K562 (cell line): ENCODE results near the gene POLR2J. TPM values are rescaled to one million over a fixed set of nuclear protein-coding genes. Genes with fewer than 3 reads are reported as not detected.

Experiments used
- DNMT1 ChIP-seq: fragments of 450-650 bp; IDR thresholded peaks from 2 replicates; pipeline ENCODE4 v1.6.1; 2016; ENCODE audit warnings: antibody characterized with exemption, mild to moderate bottlenecking
- EP300 ChIP-seq: IDR thresholded peaks from 2 replicates; pipeline ENCODE4 v1.6.1; 2012; ENCODE audit warnings: low read length, improper control_type of control experiment
- ETV6 ChIP-seq, 3 experiments: fragments of 150-350 bp in 1 of 3; sonication (generic) in 1 of 3; formaldehyde crosslinking in 1 of 3; IDR thresholded peaks; 2 replicates each; pipeline versions ENCODE4 v1.6.1 to v1.8.0; 2014 to 2022; ENCODE audit warnings: borderline replicate concordance in 2 of 3, low read depth in 2 of 3, antibody characterized with exemption in 1 of 3, low read length in 1 of 3, mild to moderate bottlenecking in 1 of 3, missing genetic modification reagents in 1 of 3
- GABPB1 ChIP-seq: sonication (generic); formaldehyde crosslinking; IDR thresholded peaks from 2 replicates; pipeline ENCODE4 v1.8.0; 2022; ENCODE audit warnings: mild to moderate bottlenecking, missing genetic modification reagents
- HMG20B ChIP-seq: fragments of 250-450 bp; sonication (Bioruptor Pico); IDR thresholded peaks from 2 replicates; pipeline ENCODE4 v1.5.0; 2021; ENCODE audit warnings: mild to moderate bottlenecking
- JUN ChIP-seq, 2 experiments: sonication (generic) in 1 of 2; formaldehyde crosslinking in 1 of 2; IDR thresholded peaks; 2 replicates each; pipeline versions ENCODE4 v1.6.1 to v1.8.0; 2012 to 2022; ENCODE audit warnings: borderline replicate concordance in 2 of 2, mild to moderate bottlenecking in 2 of 2, improper control_type of control experiment in 1 of 2, low read depth in 1 of 2, low read length in 1 of 2, missing genetic modification reagents in 1 of 2
- MAFK ChIP-seq: IDR thresholded peaks from 2 replicates; pipeline ENCODE4 v1.6.1; 2011; ENCODE audit warnings: low read length, improper control_type of control experiment
- RCOR1 ChIP-seq, 2 experiments: IDR thresholded peaks; 2 replicates each; pipeline ENCODE4 v1.6.1; 2012; ENCODE audit warnings: low read depth in 2 of 2, low read length in 2 of 2, borderline replicate concordance in 1 of 2, improper control_type of control experiment in 1 of 2
- TAL1 ChIP-seq: fragments of 450-650 bp; IDR thresholded peaks from 2 replicates; pipeline ENCODE4 v1.6.1; 2016; ENCODE audit warnings: mild to moderate bottlenecking
- ZNF24 ChIP-seq: fragments of 450-650 bp; IDR thresholded peaks from 2 replicates; pipeline ENCODE4 v1.6.1; 2016
- polyA plus RNA-seq, 8 experiments: library from polyadenylated mRNA; depleted of rRNA in 4 of 8; stranded (reverse) in 5 of 8; unstranded in 3 of 8; fragments of >200 nt; fragmentation: Nextera tagmentation in 2 of 8; fragmentation: Illumina TruSeq in 1 of 8; extraction: Ambion mirVana in 2 of 8; extraction: Trizol in 1 of 8; gene quantifications; 2 replicates each; pipeline versions ENCODE4 v1.2.1 to v1.2.3, GENCODE V29; 2011 to 2014; ENCODE audit warnings: inconsistent platforms in 1 of 8, missing spikeins in 1 of 8
- total RNA-seq, 7 experiments: library from RNA; depleted of rRNA in 6 of 7; stranded (reverse); fragments of >200 nt in 6 of 7; fragmentation: Illumina TruSeq in 2 of 7; extraction: Trizol in 2 of 7; gene quantifications; 2 replicates each; pipeline versions ENCODE4 v1.2.1 to v1.2.3, GENCODE V29; 2011 to 2021; ENCODE audit warnings: low replicate concordance in 1 of 7
- TF ChIP-seq, protein P1 (sequence below): sonication (generic); formaldehyde crosslinking; IDR thresholded peaks from 2 replicates; pipeline ENCODE4 v1.8.1; 2023; ENCODE audit warnings: mild to moderate bottlenecking, missing genetic modification reagents
- TF ChIP-seq, protein P2 (sequence below): fragments of 450-650 bp; formaldehyde crosslinking; conservative IDR thresholded peaks from 2 replicates; pipeline ENCODE4 v1.4.0; 2022; ENCODE audit warnings: mild to moderate bottlenecking, missing genetic modification characterization
- TF ChIP-seq, protein P3 (sequence below), 2 experiments: fragments of 150-350 bp in 1 of 2; IDR thresholded peaks; 2 replicates each; pipeline ENCODE4 v1.6.1; 2012 to 2016; ENCODE audit warnings: low read depth in 2 of 2, low read length in 2 of 2, mild to moderate bottlenecking in 1 of 2, moderate library complexity in 1 of 2
- TF ChIP-seq, protein P4 (sequence below), 2 experiments: fragments of 450-650 bp in 1 of 2; sonication (generic) in 1 of 2; formaldehyde crosslinking; conservative IDR thresholded peaks; 2 replicates each; pipeline versions ENCODE4 v1.4.0 to v1.8.1; 2020 to 2022; ENCODE audit warnings: mild to moderate bottlenecking in 1 of 2, missing genetic modification reagents in 1 of 2

The POLR2J gene
- total and polyA plus RNA-seq, 9 of the 15 experiments (the other 6 are each of a cell fraction or from before 2014, with no cell fraction given): 32.3 to 220 (median 113) TPM

DNA sequence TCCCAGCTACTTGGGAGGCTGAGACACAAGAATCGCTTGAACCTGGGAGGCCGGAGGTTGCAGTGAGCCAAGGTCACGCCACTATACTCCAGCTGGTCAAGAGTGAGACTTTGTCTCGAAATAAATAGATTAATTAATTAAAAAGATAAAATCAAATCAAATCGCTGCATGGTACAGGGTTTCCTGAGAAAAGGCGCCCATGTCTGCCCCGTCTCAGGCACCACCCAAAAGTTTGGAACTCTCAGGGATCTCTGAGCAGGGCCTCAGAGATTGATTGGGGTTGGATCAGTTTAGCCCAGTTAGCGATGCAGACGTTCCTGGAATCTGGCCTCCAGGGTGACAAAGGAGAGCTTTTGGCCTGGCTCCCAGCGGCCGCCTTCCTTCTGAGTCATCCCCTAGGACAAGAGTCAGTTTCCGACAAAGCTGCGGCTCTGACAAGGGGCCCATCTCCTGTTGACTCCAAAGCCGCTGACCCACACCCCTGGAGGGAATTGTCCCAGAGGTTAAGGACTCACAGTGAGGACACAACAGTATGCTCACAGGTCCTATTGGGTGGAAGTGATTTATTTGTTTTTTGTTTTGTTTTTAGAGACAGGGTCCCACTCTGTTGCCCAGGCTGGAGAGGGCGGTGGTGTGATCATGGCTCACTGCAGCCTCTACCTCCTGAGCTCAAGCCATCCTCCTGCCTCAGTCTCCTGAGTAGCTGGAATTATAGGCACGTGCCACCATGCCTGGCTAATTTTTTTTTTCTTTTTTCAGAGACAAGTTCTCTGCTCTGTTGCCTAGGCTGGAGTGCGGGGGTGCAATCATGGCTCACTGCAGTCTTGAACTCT is 38.5 kb downstream of the POLR2J start (continued):
- TF ChIP-seq, protein P1, sequence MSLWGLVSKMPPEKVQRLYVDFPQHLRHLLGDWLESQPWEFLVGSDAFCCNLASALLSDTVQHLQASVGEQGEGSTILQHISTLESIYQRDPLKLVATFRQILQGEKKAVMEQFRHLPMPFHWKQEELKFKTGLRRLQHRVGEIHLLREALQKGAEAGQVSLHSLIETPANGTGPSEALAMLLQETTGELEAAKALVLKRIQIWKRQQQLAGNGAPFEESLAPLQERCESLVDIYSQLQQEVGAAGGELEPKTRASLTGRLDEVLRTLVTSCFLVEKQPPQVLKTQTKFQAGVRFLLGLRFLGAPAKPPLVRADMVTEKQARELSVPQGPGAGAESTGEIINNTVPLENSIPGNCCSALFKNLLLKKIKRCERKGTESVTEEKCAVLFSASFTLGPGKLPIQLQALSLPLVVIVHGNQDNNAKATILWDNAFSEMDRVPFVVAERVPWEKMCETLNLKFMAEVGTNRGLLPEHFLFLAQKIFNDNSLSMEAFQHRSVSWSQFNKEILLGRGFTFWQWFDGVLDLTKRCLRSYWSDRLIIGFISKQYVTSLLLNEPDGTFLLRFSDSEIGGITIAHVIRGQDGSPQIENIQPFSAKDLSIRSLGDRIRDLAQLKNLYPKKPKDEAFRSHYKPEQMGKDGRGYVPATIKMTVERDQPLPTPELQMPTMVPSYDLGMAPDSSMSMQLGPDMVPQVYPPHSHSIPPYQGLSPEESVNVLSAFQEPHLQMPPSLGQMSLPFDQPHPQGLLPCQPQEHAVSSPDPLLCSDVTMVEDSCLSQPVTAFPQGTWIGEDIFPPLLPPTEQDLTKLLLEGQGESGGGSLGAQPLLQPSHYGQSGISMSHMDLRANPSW (CRISPR knock-in tag): no peak
- TF ChIP-seq, protein P2, sequence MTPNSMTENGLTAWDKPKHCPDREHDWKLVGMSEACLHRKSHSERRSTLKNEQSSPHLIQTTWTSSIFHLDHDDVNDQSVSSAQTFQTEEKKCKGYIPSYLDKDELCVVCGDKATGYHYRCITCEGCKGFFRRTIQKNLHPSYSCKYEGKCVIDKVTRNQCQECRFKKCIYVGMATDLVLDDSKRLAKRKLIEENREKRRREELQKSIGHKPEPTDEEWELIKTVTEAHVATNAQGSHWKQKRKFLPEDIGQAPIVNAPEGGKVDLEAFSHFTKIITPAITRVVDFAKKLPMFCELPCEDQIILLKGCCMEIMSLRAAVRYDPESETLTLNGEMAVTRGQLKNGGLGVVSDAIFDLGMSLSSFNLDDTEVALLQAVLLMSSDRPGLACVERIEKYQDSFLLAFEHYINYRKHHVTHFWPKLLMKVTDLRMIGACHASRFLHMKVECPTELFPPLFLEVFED: 0 out of 2 replicates have a peak, but pooled peaks have one; percentile 34
- TF ChIP-seq TAL1 (no peak), RCOR1 (IDR thresholded peaks at IDR 0.05; ENCODE audit: borderline replicate concordance in 1 of 2, low read depth in 2 of 2, low read length in 2 of 2) (peak in 1 of 2 experiments; percentile 90; a peak in 1 of 4 replicates), GABPB1 (no peak), JUN (IDR thresholded peaks at IDR 0.05; ENCODE audit: borderline replicate concordance, low read depth, low read length) (peak; percentile 88), JUN (CRISPR knock-in tag; IDR thresholded peaks at IDR 0.05; ENCODE audit: borderline replicate concordance) (no peak), EP300 (peak; percentile 40; the same call in 1 of the 2 replicates), HMG20B (CRISPR knock-in tag) (no peak), DNMT1 (no peak), MAFK (no peak), ZNF24 (peak; percentile 57; the same call in 1 of the 2 replicates), ETV6 (IDR thresholded peaks at IDR 0.05; ENCODE audit: borderline replicate concordance in 1 of 2, low read depth in 2 of 2, low read length in 1 of 2) (no peak), ETV6 (CRISPR knock-in tag; IDR thresholded peaks at IDR 0.05; ENCODE audit: borderline replicate concordance) (no peak)
- TF ChIP-seq, protein P3, sequence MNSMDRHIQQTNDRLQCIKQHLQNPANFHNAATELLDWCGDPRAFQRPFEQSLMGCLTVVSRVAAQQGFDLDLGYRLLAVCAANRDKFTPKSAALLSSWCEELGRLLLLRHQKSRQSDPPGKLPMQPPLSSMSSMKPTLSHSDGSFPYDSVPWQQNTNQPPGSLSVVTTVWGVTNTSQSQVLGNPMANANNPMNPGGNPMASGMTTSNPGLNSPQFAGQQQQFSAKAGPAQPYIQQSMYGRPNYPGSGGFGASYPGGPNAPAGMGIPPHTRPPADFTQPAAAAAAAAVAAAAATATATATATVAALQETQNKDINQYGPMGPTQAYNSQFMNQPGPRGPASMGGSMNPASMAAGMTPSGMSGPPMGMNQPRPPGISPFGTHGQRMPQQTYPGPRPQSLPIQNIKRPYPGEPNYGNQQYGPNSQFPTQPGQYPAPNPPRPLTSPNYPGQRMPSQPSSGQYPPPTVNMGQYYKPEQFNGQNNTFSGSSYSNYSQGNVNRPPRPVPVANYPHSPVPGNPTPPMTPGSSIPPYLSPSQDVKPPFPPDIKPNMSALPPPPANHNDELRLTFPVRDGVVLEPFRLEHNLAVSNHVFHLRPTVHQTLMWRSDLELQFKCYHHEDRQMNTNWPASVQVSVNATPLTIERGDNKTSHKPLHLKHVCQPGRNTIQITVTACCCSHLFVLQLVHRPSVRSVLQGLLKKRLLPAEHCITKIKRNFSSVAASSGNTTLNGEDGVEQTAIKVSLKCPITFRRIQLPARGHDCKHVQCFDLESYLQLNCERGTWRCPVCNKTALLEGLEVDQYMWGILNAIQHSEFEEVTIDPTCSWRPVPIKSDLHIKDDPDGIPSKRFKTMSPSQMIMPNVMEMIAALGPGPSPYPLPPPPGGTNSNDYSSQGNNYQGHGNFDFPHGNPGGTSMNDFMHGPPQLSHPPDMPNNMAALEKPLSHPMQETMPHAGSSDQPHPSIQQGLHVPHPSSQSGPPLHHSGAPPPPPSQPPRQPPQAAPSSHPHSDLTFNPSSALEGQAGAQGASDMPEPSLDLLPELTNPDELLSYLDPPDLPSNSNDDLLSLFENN (IDR thresholded peaks at IDR 0.05; ENCODE audit: low read depth in 2 of 2, low read length in 2 of 2): no peak
- TF ChIP-seq, protein P4, sequence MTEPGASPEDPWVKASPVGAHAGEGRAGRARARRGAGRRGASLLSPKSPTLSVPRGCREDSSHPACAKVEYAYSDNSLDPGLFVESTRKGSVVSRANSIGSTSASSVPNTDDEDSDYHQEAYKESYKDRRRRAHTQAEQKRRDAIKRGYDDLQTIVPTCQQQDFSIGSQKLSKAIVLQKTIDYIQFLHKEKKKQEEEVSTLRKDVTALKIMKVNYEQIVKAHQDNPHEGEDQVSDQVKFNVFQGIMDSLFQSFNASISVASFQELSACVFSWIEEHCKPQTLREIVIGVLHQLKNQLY (CRISPR knock-in tag; conservative IDR thresholded peaks at IDR 0.05): no peak
